ENCODE results near the gene KHDC1L.
A peak's percentile ranks its signal among the peaks of the same experiment; 100 is the strongest.
"Not testable (repeated sequence)": the region's sequence is repeated elsewhere in the genome, so short reads cannot be mapped to it uniquely, and the experiment has no call there.

KHDC1L gene

DNA sequence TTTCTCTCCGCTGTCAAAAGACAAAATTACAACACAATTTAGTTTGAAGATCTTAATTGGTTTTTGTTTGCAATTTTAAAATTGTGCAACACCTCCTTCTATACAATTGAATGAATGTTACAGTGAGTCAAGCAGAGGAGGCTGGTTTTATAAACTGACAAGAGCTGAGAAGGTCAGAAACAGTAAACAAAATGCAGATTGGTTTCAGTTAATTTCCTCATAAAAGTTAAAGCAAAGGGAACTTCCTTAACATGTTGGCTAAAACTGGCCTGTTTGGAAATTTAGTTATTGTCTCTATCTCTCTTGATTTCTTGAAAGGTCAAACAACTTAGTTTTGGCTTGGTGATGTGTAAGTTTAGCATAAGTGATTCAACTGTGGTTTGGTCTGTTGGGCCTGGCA is 22.2 kb downstream of the KHDC1L start:
- no peak for DNase-seq

DNA sequence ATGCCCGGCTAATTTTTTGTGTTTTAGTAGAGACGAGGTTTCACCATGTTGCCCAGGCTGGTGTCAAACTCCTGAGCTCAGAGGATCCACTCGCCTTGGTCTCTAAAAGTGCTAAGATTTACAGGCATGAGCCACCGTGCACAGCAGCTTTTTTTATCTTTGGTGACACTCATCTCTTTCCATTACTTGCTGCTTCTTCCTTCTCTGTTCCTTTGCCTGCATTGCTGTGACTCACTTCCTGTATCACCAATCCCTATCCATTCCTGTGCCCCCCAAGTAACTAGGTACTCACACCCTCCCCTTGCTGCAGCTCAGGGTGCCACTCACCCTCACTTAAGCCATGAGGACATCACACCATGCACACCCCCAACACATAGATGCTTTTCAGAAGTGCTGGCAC is 24.6 kb downstream of the KHDC1L start:
- DNase-seq: peak; percentile 42

DNA sequence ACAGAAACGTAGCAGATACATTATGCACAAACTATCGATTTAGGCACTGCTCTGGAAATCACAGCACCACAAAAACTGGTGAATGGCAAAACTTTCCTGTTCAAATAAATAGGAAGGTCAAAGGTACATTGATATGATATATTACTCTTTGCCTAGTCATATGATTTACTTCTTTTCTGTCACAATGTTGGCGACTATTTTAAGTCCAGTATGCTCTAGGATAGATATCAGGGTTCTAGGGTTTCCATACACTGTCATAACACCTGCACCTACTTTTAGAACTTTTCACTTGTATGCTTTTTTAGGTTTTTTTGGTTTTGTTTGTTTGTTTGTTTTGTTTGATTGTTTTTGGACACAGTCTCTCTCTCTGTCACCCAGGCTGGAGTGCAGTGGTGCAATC is 25.0 kb downstream of the KHDC1L start:
- no peak for DNase-seq

DNA sequence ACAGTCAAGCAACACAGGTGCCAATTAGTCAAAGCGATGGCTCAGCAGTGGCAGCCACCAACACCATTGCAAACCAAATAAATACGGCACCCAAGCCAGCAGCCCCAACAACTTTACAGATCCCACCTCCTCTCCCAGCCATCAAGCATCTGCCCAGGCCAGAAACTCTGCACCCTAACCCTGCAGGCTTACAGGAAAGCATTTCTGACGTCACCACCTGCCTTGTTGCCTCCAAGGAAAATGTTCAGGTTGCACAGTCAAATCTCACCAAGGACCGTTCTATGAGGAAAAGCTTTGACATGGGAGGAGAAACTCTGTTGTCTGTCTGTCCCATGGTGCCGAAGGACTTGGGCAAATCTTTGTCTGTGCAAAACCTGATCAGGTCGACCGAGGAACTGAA is 30.6 kb downstream of the KHDC1L start:
- DNase-seq: no peak

DNA sequence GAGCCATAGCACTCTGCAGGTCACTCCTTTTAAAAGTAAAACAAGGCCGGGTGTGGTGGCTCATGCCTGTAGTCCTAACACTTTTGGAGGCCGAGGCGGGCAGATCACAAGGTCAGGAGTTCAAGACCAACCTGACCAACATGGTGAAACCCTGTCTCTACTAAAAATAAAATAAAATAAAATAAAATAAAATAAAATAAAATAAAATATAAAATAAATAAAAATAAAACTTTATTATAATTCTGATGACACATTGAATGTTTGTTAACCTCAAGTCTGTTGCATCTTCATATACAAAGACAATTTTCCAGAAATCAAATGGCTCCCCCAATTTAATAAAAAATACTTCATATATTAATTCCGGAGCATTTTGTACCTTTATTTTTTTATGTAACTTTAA is 32.0 kb downstream of the KHDC1L start:
- not testable (repeated sequence) for DNase-seq

DNA sequence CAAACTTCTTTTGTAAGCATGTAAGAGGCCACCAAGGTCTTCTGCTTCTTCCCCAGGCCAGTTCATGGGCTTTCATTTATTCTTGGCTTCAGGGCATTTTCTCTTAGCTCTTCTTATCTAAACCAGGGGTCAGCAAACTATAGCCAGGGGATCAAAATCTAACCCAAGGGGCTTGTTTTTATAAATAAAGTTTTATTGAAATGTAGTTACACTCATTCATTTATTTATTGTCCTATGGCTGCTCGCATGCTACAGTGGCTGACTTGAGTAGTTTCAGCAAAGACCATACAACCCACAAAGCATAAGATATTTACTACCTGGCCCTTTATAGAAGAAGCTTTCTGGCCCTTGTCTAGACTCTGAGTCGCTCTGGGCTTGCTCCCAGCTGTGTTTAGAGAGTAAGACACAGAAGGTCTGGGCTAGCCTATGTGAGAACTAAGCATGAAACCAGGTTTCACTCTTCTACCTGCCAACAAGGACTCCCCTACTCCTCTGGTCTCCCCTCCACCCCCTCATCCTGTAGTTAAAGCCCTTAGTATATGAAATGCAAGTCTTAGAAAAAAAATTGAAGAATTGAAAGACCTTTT is 43.2 kb downstream of the KHDC1L start:
- no peak for DNase-seq

DNA sequence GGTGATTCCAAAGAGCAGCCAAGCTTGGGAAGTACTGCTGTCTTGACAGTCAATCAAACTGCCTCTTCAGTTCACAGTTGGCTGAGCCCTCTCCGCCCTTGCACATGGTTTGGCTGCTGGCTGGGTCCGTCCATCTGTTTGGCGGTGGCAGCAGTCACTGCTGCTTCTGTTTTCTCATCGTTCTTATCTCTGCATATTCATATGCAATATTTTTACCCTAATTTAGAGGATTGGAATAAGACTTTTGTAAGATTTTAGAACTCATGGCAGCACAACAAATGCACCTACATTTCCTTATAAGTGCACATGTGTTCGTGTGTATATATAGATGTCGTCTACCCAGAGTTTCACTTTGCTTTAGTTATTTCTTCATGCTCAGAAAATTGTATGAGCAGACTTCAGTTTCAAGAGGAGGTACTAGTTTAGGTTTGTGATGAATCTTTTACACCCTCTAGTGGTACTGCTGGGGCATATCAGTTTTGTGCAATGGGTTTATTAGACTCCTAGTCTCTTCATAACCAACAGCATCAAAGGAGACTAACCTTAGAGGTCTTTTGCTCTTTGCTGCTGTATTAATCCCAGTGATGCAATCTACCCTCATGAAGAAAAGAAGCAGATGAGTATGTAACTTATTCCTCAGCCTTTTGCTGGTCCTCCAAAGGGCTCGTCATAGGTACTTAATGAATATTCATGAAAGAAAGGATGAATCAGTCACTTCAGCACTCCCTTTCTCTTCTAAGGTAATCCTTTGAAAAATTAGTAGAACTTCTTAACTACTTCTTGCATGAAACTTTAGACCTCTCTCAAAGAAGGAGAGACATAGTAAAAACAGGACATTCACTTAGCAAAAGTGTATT is 44.3 kb downstream of the KHDC1L start:
- DNase-seq: peak; percentile 73

DNA sequence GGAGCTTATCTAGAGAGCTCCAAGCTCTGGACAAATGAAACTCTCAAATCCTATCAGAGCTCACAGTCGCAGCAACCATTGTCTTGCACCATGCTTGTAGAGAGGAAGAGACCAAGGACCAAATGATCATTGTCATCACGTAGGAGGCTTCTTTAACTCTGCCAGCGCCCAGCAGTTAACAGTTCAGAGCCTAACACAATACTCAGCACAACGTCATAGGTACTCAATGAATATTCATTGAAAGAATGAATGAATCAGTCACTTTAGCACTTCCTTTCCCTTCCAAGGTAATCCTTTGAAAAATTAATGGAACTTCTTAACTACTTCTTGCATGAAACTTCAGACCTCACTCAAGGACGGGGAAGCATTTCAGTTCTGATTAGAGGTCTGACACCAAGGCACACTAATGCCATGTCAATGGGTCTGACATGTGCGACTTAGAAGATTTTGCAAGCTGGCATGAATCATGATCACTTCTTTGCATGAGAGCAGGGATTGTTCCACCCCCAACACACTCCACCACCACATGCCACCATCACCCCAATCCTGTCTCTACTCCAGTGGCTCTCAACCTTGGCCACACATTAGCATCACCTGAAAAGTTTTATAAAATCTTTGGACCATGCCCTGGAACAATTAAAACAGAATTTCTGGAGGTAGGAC is 45.1 kb downstream of the KHDC1L start:
- DNase-seq: peak; percentile 53

DNA sequence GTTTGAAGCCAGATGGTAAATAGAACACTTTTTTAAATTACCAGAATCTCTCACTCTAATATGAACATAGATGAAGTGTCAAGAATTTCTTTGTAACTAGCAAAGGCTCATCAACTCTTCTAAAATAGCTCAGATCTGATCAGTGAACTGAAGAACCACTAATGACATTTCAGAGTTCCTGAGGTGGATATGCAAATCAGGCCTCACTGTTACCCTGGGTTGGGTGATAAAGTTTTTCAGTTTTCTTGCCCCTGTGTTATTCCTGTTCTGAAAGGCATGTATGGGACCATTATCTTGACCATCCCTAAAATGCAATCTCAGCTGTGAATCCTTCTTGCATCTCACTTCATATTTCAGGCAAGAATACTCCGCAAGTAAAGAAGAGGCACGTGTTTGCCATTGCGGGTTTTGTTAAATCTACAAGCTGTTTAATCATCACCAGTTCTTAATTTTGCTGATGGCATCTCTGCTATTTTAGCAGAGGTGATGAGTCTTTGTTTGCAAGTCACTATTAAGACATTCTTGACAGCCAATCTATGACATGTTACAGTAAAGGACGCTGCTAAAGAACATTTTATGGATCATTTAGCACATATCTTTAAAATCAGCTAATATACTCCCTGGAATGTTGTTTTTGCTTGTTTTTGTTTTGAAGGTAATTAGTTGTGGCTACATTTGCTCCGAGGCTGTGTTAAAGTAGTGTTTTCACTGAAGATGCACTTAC is 47.9 kb downstream of the KHDC1L start:
- peak; percentile 8 for DNase-seq

DNA sequence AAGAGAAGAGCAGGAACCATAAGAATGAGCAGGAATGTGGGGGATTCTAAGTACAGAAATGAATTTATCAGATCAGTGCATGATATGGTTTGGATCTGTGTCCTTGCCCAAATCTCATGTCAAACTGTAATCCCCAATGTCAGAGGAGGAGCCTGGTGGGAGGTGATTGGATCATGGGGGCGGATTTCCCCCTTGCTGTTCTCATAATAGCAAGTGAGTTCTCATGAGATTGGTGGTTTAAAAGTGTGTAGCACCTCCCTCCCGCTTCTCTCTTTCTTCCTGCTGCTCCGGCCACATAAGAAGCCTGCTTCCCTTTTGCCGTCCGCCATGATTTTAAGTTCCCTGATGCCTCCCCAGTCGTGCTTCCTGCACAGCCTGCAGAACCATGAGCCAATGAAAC is 49.2 kb downstream of the KHDC1L start:
- DNase-seq: no peak

DNA sequence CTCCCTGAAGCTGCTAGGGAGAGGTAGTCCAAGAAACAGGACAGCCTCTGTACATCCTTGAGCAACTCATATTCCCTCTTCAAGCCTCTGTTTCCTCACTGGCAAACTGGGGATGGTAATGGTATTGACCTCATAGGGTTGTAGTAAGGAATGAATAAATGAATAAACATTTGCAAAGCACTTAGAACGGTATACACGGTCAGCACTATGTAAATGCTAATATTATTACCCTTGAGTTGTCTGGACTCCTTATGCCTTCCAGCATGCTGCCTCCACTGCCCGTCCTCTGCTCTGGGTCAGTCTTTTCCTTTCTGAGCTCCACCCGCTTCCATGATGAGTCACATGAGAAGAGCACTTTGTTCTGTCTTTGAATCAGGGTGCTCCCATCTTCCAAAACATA is 50.6 kb downstream of the KHDC1L start:
- DNase-seq: no peak

Measured in fibroblast of skin of right biceps (primary cell).